ENCODE measurements around the gene PPFIA2. TPM values are rescaled to one million over a fixed set of nuclear protein-coding genes. Genes with fewer than 3 reads are reported as not detected.

PPFIA2 gene
- total RNA-seq, 4 donors from 2014 or later, result 5.4 to 19.5 (median 18.5) TPM; not detected in 1

DNA sequence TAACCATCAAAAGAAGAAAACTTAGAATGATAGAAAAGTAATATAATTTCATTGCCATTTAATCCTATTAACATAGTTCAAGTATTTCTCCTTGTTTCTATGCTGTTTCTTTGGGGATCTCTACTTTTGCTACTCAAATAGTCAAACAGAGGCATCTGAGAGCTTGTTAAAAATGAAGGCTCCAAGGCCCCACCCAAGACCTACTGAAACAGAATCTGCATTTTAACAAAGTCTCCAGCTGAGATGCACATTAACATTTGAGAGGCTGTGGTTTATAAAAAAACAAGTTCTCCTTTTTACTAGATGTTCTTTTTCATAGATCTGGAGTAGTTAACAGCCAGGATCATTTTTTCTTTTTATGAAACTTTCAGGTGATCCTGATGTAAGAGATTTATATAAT lies 31.8 kb downstream of the PPFIA2 start:
- no peaks in the 10 kb centered on the region for H3K36me3 ChIP-seq
- TF ChIP-seq, protein P1, sequence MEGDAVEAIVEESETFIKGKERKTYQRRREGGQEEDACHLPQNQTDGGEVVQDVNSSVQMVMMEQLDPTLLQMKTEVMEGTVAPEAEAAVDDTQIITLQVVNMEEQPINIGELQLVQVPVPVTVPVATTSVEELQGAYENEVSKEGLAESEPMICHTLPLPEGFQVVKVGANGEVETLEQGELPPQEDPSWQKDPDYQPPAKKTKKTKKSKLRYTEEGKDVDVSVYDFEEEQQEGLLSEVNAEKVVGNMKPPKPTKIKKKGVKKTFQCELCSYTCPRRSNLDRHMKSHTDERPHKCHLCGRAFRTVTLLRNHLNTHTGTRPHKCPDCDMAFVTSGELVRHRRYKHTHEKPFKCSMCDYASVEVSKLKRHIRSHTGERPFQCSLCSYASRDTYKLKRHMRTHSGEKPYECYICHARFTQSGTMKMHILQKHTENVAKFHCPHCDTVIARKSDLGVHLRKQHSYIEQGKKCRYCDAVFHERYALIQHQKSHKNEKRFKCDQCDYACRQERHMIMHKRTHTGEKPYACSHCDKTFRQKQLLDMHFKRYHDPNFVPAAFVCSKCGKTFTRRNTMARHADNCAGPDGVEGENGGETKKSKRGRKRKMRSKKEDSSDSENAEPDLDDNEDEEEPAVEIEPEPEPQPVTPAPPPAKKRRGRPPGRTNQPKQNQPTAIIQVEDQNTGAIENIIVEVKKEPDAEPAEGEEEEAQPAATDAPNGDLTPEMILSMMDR (IDR thresholded peaks at IDR 0.05), result no peak
- no peak for TF ChIP-seq POLR2A (IDR thresholded peaks at IDR 0.05)
- no peaks in the 10 kb centered on the region for H3K27me3 ChIP-seq
- intact Hi-C loops (cut with DNase I; ENCODE audit: low total_unique reads), result no loop called here
- H3K4me3 ChIP-seq, result no peak overlapping the region
- DNase-seq, result no peak
- no peaks in the 10 kb centered on the region for H3K9me3 ChIP-seq
- no peaks in the 10 kb centered on the region for H3K4me1 ChIP-seq
- no peak overlapping the region for H3K27ac ChIP-seq

DNA sequence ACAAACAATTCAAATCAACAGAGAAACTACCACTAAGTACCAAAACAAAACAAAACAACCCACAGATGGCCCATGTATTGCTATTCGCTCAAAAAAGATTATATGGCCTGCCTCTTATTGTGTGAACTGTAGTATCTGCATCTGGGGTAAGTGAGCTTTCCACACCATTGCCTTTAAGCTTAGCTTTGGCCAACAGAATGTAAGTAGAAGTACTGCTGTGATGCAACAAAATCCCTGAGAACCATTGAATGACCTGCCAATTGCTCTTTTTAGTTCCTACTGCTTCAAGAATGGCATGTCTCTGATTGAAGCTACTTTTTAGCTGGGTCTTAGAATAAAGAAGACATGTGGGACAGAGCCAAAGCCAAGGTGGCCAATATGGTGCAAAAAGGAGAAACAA lies 32.5 kb downstream of the PPFIA2 start:
- Histone ChIP-seq H3K9me3 (no peaks in the 10 kb centered on the region), H3K36me3 (no peaks in the 10 kb centered on the region), H3K4me3 (no peak overlapping the region), H3K27ac (no peak overlapping the region), H3K4me1 (no peaks in the 10 kb centered on the region), H3K27me3 (no peaks in the 10 kb centered on the region)
- DNase-seq, result no peak
- TF ChIP-seq POLR2A (IDR thresholded peaks at IDR 0.05), result no peak
- TF ChIP-seq, protein P1 (IDR thresholded peaks at IDR 0.05), result no peak
- intact Hi-C loops (cut with DNase I; ENCODE audit: low total_unique reads), result no loop called here

- intact Hi-C loops (cut with DNase I; ENCODE audit: low total_unique reads), result no loop called here
- H3K4me1 ChIP-seq, result no peaks in the 10 kb centered on the region
- H3K27me3 ChIP-seq, result no peaks in the 10 kb centered on the region
- TF ChIP-seq, protein P1 (IDR thresholded peaks at IDR 0.05), result no peak
- no peak for TF ChIP-seq POLR2A (IDR thresholded peaks at IDR 0.05)
- no peak overlapping the region for H3K4me3 ChIP-seq
- DNase-seq, result no peak
- H3K27ac ChIP-seq, result no peak overlapping the region
- H3K36me3 ChIP-seq, result no peaks in the 10 kb centered on the region
- no peaks in the 10 kb centered on the region for H3K9me3 ChIP-seq
Observed at GRCh38 chr12:81723361-81723760, 35.8 kb downstream of the PPFIA2 start.

DNA sequence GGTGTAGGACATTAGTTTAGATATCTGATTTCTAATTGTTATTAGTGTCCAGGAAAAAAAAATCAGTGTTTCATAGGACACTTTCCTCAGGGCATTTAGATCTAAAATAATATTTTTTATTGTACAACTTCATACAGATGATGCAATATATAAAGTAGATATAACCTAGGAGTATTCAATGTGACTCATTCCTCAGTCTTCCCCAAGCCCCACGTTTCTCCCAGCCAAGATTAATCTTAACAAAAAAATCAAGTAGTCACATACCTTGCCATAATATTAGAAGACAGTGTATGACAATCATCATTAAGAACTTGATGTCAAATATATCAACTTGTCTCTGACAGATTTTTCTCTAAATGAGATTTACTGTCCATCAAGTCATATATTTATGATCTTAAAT lies 37.1 kb downstream of the PPFIA2 start:
- H3K4me3 ChIP-seq, result no peak overlapping the region
- H3K27me3 ChIP-seq, result no peaks in the 10 kb centered on the region
- H3K27ac ChIP-seq, result no peak overlapping the region
- H3K9me3 ChIP-seq, result no peaks in the 10 kb centered on the region
- intact Hi-C loops (cut with DNase I; ENCODE audit: low total_unique reads), result no loop called here
- DNase-seq, result no peak
- H3K4me1 ChIP-seq, result no peaks in the 10 kb centered on the region
- TF ChIP-seq, protein P1 (IDR thresholded peaks at IDR 0.05), result no peak
- TF ChIP-seq POLR2A (IDR thresholded peaks at IDR 0.05), result no peak
- no peaks in the 10 kb centered on the region for H3K36me3 ChIP-seq

- H3K27me3 ChIP-seq, result no peaks in the 10 kb centered on the region
- no peak overlapping the region for H3K27ac ChIP-seq
- intact Hi-C loops (cut with DNase I; ENCODE audit: low total_unique reads), result no loop called here
- H3K4me3 ChIP-seq, result no peak overlapping the region
- no peak for DNase-seq
- H3K9me3 ChIP-seq, result no peaks in the 10 kb centered on the region
- H3K4me1 ChIP-seq, result no peaks in the 10 kb centered on the region
- H3K36me3 ChIP-seq, result no peaks in the 10 kb centered on the region
- TF ChIP-seq, protein P1 (IDR thresholded peaks at IDR 0.05), result no peak
- no peak for TF ChIP-seq POLR2A (IDR thresholded peaks at IDR 0.05)
Observed at GRCh38 chr12:81718616-81719015, 40.5 kb downstream of the PPFIA2 start.
